NCI-H446 (cell line): ENCODE data around the gene TNS1.
"Not testable (repeated sequence)": the region's sequence is repeated elsewhere in the genome, so short reads cannot be mapped to it uniquely, and the experiment has no call there.

Experiments
- DNase-seq, 2 experiments: peaks; one replicate each; lab custom pipeline; 2025; lab: John Stamatoyannopoulos, UW

TNS1 gene

GRCh38 chr2:218029366-218030360 lies 26.9 kb upstream of the TNS1 start:
- no peak for DNase-seq

DNA sequence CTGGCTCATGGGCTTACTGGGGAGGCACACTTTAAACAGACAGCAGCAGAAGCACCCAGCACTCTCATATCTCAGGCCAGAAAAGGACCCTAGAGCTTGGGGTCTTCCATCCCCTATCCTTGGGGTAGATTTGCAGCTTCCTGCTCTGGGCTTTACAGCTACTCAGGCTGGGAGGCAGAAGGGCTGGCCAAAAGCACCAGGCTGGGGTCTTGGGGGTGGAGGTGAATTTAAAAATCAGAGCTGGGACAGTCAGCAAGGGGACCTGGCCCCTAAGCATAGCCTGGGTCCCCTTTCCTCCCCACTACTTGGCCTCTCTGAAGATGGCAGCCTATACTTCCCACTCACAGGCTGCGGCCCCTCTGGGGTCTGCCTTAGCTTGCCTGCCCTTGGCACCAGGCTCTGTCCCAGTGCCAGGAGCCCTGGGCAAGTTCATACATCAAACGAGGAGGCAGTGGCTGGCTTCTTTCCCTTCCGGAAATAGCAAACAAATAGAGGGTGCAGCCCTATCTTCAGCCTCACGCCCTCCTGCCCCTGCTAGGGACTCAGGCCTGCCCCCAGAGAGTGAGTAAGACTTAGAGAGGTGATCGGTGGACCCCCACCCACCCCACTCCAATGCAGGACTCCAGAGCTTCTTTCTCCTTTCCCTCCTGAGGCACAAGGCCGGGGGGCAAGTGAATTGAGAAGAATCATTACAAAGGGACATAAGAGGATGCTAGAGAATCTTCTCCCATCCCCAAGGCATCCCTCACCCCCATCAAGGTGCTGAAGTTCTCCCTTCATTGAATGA lies 26.0 kb upstream of the TNS1 start:
- peak in 1 of 2 experiments; percentile 74 for DNase-seq

- no peak for DNase-seq
These were observed 25.3 kb upstream of the TNS1 start for GRCh38 chr2:218028189-218028495.

- DNase-seq = no peak
These were observed 24.8 kb upstream of the TNS1 start for GRCh38 chr2:218027426-218028188.

DNA sequence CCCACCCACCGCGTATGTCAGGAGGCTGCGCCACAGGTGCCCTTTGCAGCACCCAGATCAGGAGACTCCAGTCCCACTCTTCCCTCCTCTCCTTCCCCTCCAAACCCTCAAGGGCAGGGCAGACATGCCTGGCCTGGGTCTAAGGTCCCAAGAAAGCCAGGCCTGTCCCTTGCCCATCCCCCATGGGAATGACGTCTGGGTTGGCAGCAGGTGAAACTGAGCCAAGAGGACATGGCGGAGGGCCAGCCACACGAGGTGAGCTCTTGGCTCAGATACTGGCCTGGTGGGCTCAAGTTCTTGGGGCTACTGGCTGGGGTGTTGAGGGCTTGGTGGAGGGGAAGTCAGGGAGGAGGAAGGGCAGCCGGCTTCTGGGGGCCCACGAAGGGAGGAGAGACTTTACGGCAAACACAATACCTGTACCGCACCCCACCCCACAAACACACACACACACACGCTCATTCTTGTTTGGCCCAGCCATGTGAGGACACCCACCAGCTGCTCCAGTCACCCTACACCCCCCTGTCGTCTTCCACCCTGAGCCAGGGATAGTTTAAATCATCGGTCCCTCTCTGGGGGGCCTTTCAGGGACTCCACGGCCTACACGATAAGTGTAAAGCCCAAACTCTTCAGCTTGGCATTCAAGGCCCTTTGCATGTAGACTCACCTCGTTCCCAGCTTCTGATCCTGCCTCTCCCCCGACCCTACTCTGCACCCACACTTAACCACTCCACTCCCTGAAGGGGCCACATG lies 24.1 kb upstream of the TNS1 start:
- DNase-seq = peak in 1 of 2 experiments; percentile 11

DNA sequence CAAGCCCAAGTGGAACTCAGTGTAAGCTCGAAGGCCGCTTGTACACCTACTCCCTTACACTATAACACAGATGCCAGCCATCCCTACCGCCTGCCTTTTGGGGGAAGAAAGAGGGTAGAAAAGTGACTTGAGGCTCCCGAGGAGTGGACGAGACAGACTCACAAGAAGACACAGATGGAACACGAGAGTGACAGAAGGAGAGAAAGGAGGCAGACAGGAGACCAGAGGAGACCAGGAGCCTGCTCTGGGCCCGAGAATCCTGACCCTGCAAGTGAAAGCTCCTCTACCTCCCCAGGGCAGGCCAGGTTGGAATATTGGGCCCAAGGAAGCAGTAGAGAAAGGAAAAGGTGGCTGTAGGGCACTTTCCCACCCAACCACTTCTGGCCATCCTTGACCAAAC lies 23.4 kb upstream of the TNS1 start:
- DNase-seq = no peak

GRCh38 chr2:218024871-218025270 lies 22.1 kb upstream of the TNS1 start:
- DNase-seq = no peak

GRCh38 chr2:218024336-218024735 lies 21.5 kb upstream of the TNS1 start:
- no peak for DNase-seq

DNA sequence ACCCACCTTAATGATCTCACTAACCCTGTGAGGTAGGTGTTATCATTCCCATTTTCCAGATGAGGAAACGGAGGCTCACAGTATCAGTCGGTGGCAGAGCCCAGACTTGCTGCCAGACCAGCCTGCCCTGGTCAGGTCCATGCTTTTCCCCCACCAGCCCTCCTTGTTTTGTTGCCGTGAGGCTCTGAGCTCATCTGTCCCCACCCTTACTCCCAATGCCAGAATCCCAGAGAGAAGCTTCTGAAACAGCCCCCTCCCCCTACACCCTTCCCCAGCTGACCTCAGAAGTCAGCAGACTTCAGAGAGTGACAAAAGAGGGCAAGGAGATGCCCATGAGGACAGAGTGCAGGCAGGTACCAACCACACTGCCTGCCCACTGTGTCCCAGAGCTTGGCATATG lies 20.8 kb upstream of the TNS1 start:
- no peak for DNase-seq

DNA sequence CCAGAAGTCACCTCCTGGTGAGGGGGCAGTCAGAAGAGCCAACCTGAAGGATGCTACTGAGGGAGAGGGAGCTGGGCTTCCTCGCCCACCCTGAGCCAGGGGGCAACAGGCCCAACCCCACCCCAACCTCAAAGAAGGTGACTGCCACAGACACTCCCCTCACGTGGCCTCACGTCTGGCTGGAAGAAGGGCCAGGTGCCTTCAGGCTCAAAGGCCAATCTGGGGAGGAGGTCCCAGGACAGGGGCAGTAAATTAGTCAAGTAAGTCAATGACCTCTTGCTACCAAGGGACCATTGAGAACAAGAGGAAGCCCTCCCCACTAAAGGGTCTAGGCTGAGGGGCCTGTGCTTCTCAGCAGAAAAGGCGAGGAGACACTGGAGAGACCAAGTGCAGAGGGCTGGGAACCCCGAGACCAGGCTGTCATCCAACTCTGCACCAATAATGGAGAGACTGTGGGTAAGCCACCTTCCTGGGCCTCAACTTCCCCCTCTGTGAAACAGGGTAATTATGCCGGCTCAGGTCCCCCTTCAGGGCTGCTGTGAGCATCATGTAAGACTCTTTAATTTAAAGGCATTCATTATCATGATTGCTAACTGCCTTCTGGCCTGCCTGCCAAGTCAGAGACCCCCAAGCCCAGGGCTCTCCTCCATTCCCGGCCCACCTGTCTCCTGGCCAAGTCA lies 20.2 kb upstream of the TNS1 start:
- DNase-seq = no peak

- DNase-seq = no peak
These were observed 19.5 kb upstream of the TNS1 start for GRCh38 chr2:218022131-218022850.

GRCh38 chr2:218021536-218022071 lies 18.8 kb upstream of the TNS1 start:
- DNase-seq = no peak

- no peak for DNase-seq
These were observed 18.3 kb upstream of the TNS1 start for GRCh38 chr2:218020966-218021535.

GRCh38 chr2:218020281-218020680 lies 17.5 kb upstream of the TNS1 start:
- no peak for DNase-seq

- no peak for DNase-seq
These were observed 16.7 kb upstream of the TNS1 start for GRCh38 chr2:218019411-218020060.

DNA sequence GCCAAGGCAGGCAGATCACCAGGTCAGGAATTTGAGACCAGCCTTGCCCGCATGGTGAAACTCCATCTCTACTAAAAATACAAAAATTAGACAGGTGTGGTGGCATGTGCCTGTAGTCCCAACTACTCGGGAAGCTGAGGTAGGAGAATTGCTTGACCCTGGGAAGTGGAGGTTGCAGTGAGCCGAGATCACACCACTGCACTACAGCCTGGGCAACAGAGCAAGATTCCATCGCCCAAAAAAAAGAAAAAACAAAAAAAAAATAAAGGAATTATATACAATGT lies 16.0 kb upstream of the TNS1 start:
- DNase-seq = not testable (repeated sequence)

GRCh38 chr2:218017211-218018053 lies 14.6 kb upstream of the TNS1 start:
- DNase-seq = no peak

- DNase-seq = no peak
These were observed 14.0 kb upstream of the TNS1 start for GRCh38 chr2:218016810-218017209.
